GM12878 (cell line): ENCODE data around the gene PSORS1C1. TPM values are rescaled to one million over a fixed set of nuclear protein-coding genes. Genes with fewer than 3 reads are reported as not detected.

Experiments
- CEBPZ ChIP-seq: fragments of 150-350 bp; IDR thresholded peaks from 2 replicates; pipeline ENCODE4 v1.6.1; 2016; ENCODE audit warnings: low read depth, low read length
- CTCF ChIP-seq, 3 experiments: IDR thresholded peaks in 2 of 3; conservative IDR thresholded peaks in 1 of 3; 2 replicates each; pipeline ENCODE4 v1.5.1; 2011; ENCODE audit warnings: low read depth in 3 of 3, low read length in 3 of 3, mild to moderate bottlenecking in 3 of 3, control low read depth in 2 of 3, moderate library complexity in 2 of 3, inconsistent platforms in 1 of 3, mixed read lengths in 1 of 3; ENCODE audit not compliant: control insufficient read depth in 2 of 3, insufficient read depth in 1 of 3; ENCODE audit errors: extremely low read depth in 1 of 3
- E2F4 ChIP-seq: IDR thresholded peaks from 2 replicates; pipeline ENCODE4 v1.6.1; 2012; ENCODE audit warnings: low read depth, low read length, improper control_type of control experiment
- EED ChIP-seq: sonication (generic); IDR thresholded peaks from 2 replicates; pipeline ENCODE4 v1.6.1; 2016; ENCODE audit warnings: antibody characterized with exemption, low read depth
- FOXM1 ChIP-seq: IDR thresholded peaks from 2 replicates; pipeline ENCODE4 v1.6.1; 2012; ENCODE audit warnings: low read depth, mild to moderate bottlenecking, inconsistent platforms, low read length, moderate library complexity
- IKZF1 ChIP-seq: fragments of 450-650 bp; conservative IDR thresholded peaks from 2 replicates; pipeline ENCODE4 v1.6.1; 2017; ENCODE audit warnings: antibody characterized with exemption, mild to moderate bottlenecking
- IRF4 ChIP-seq: IDR thresholded peaks from 2 replicates; pipeline ENCODE4 v1.6.1; 2011; ENCODE audit warnings: low read depth, low read length
- MAX ChIP-seq: IDR thresholded peaks from 2 replicates; pipeline ENCODE4 v1.6.1; 2012; ENCODE audit warnings: low read depth, low read length, improper control_type of control experiment
- NR2F1 ChIP-seq: fragments of 450-650 bp; conservative IDR thresholded peaks from 2 replicates; pipeline ENCODE4 v1.6.1; 2017; ENCODE audit warnings: mild to moderate bottlenecking
- RUNX3 ChIP-seq: IDR thresholded peaks from 2 replicates; pipeline ENCODE4 v1.6.1; 2012; ENCODE audit warnings: low read length, inconsistent platforms
- SIX5 ChIP-seq: IDR thresholded peaks from 2 replicates; pipeline ENCODE4 v1.6.1; 2011; ENCODE audit warnings: mild to moderate bottlenecking, low read depth, low read length, moderate library complexity; ENCODE audit not compliant: severe bottlenecking
- SMAD1 ChIP-seq: fragments of 450-650 bp; IDR thresholded peaks from 2 replicates; pipeline ENCODE4 v1.6.1; 2018; ENCODE audit warnings: mild to moderate bottlenecking, low read depth; ENCODE audit not compliant: partially characterized antibody
- TCF12 ChIP-seq: IDR thresholded peaks from 2 replicates; pipeline ENCODE4 v1.6.1; 2011; ENCODE audit warnings: low read depth, mild to moderate bottlenecking, low read length
- TCF3 ChIP-seq: IDR thresholded peaks from 2 replicates; pipeline ENCODE4 v1.6.1; 2012; ENCODE audit warnings: low read depth, mild to moderate bottlenecking, low read length, borderline replicate concordance; ENCODE audit not compliant: insufficient read depth
- YY1 ChIP-seq: IDR thresholded peaks from 2 replicates; pipeline ENCODE4 v1.6.1; 2011; ENCODE audit warnings: low read depth, mild to moderate bottlenecking, low read length
- ZBED1 ChIP-seq: IDR thresholded peaks from 2 replicates; pipeline ENCODE4 v1.6.1; 2016; ENCODE audit warnings: borderline replicate concordance
- ZNF24 ChIP-seq: fragments of 450-650 bp; IDR thresholded peaks from 2 replicates; pipeline ENCODE4 v1.6.1; 2017; ENCODE audit warnings: antibody characterized with exemption, mild to moderate bottlenecking
- polyA plus RNA-seq, 11 experiments: library from polyadenylated mRNA; depleted of rRNA in 4 of 11; unstranded in 6 of 11; stranded (reverse) in 5 of 11; fragments of >200 nt; fragmentation: Nextera tagmentation in 4 of 11; fragmentation: Illumina TruSeq in 1 of 11; extraction: Ambion mirVana in 4 of 11; extraction: Trizol in 1 of 11; gene quantifications; 1 replicate in 1 of 11; 2 replicates in 10 of 11; pipeline versions ENCODE4 v1.2.1 to v1.2.3, GENCODE V29; 2011 to 2016; ENCODE audit warnings: inconsistent platforms in 2 of 11, missing spikeins in 2 of 11, low read depth in 1 of 11
- total RNA-seq, 4 experiments: library from RNA; depleted of rRNA in 3 of 4; stranded (reverse); fragments of >200 nt in 3 of 4; fragmentation: Illumina TruSeq in 1 of 4; extraction: Trizol in 1 of 4; gene quantifications; 2 replicates each; pipeline versions ENCODE4 v1.2.1 to v1.2.3, GENCODE V29; 2013 to 2021

PSORS1C1 gene
- total and polyA plus RNA-seq, 10 of the 15 experiments (the other 5 are each of a cell fraction or from before 2014, with no cell fraction given), result 0.13 to 1.00 (median 0.20) TPM; not detected in 5

GRCh38 chr6:31178143-31179041 lies 63.8 kb downstream of the PSORS1C1 start (continued):
- TF ChIP-seq TCF12 (0 out of 2 replicates have a peak, but pooled peaks have one; percentile 35), ZBED1 (0 out of 2 replicates have a peak, but pooled peaks have one; percentile 18), E2F4 (no peak), TCF3 (no peak), FOXM1 (peak; percentile 29; the same call in 1 of the 2 replicates), EED (no peak), SIX5 (no peak), RUNX3 (peak; percentile 34; the same call in 1 of the 2 replicates), ZNF24 (no peak), IRF4 (peak; percentile 29; the same call in 1 of the 2 replicates), MAX (no peak), CTCF (IDR thresholded peaks at IDR 0.05 in 2 of 3, conservative IDR thresholded peaks at IDR 0.05 in 1 of 3; ENCODE audit: control insufficient read depth in 2 of 3, extremely low read depth in 1 of 3, insufficient read depth in 1 of 3, low read depth in 3 of 3, low read length in 3 of 3) (no peak), NR2F1 (peak; percentile 44; the same call in 1 of the 2 replicates), YY1 (no peak), IKZF1 (peak; percentile 34; the same call in 1 of the 2 replicates), CEBPZ (no peak), SMAD1 (no peak)
- TF ChIP-seq, all 136 proteins: peak for 12
